KMS-11 (cell line): ENCODE measurements around the gene EIF3K.

Experiments
- H2AFZ ChIP-seq: fragments of 200-600 bp; sonication (generic); 2 replicates; pipeline ENCODE4 v1.6.1; 2016; ENCODE audit warnings: antibody characterized with exemption, mixed run types, low read depth
- H3K27ac ChIP-seq: fragments of 200-600 bp; sonication (generic); 2 replicates; pipeline ENCODE4 v1.6.1; 2016; ENCODE audit warnings: mild to moderate bottlenecking, mixed run types
- H3K27me3 ChIP-seq: fragments of 200-600 bp; sonication (generic); 2 replicates; pipeline ENCODE4 v1.6.1; 2017; ENCODE audit warnings: mild to moderate bottlenecking, low read depth, mixed run types, moderate library complexity; ENCODE audit not compliant: insufficient read depth
- H3K36me3 ChIP-seq: fragments of 200-600 bp; sonication (generic); 2 replicates; pipeline ENCODE4 v1.6.1; 2017; ENCODE audit warnings: mild to moderate bottlenecking, mixed run types; ENCODE audit not compliant: insufficient read depth
- H3K4me1 ChIP-seq: fragments of 200-600 bp; sonication (generic); 2 replicates; pipeline ENCODE4 v1.6.1; 2016; ENCODE audit warnings: mild to moderate bottlenecking, low read depth, mixed run types; ENCODE audit not compliant: poor library complexity, severe bottlenecking
- H3K4me2 ChIP-seq: fragments of 200-600 bp; sonication (generic); 2 replicates; pipeline ENCODE4 v1.7.0; 2016; ENCODE audit warnings: mild to moderate bottlenecking, mixed run types
- H3K4me3 ChIP-seq: fragments of 200-600 bp; sonication (generic); IDR thresholded peaks from 2 replicates; pipeline ENCODE4 v1.6.1; 2017; ENCODE audit warnings: low read depth, low read length, mixed read lengths; ENCODE audit not compliant: insufficient read depth
- H3K79me2 ChIP-seq: fragments of 200-600 bp; sonication (generic); 2 replicates; pipeline ENCODE4 v1.6.1; 2016; ENCODE audit warnings: low read depth, mixed run types; ENCODE audit not compliant: insufficient read depth
- H3K9ac ChIP-seq: fragments of 200-600 bp; sonication (generic); 2 replicates; pipeline ENCODE4 v1.6.1; 2016; ENCODE audit warnings: mild to moderate bottlenecking, mixed run types
- H4K20me1 ChIP-seq: fragments of 200-600 bp; sonication (generic); 2 replicates; pipeline ENCODE4 v1.6.1; 2016; ENCODE audit warnings: mild to moderate bottlenecking, mixed run types; ENCODE audit not compliant: insufficient read depth
- TF ChIP-seq, protein P1 (sequence below): fragments of 200-600 bp; sonication (generic); conservative IDR thresholded peaks from 2 replicates; pipeline ENCODE4 v1.6.1; 2017; ENCODE audit warnings: low read depth, mild to moderate bottlenecking, antibody characterized with exemption, low read length, moderate library complexity, mixed read lengths

EIF3K gene

DNA sequence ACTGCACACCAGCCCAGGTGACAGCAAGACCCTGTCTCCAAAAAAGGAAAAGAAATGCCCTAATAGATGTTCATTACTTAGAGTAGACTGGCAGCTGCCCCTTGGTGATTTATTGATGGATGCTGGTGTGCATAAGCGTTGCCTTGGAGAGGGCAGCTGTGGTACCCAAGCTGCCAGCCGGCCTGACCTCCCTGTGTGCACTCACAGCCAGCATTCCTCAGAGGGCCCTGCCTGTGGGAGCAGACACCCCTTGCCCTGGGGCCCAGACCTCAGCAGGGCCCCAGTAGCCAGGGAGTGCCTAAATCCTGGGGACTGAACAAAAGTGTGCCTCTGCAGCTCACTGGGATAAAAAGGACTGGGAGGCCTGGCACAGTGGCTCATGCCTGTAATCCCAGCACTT is 20.7 kb downstream of the EIF3K start:
- Histone ChIP-seq H3K4me2 (no peak overlapping the region), H3K27me3 (no peaks in the 10 kb centered on the region), H3K79me2 (no peaks in the 10 kb centered on the region), H3K36me3 (no peaks in the 10 kb centered on the region), H2AFZ (no peak overlapping the region), H4K20me1 (no peaks in the 10 kb centered on the region), H3K27ac (no peak overlapping the region), H3K4me3 (no peak overlapping the region), H3K9ac (no peak overlapping the region), H3K4me1 (peaks cover 15% of the 10 kb centered on the region)
- TF ChIP-seq, protein P1, sequence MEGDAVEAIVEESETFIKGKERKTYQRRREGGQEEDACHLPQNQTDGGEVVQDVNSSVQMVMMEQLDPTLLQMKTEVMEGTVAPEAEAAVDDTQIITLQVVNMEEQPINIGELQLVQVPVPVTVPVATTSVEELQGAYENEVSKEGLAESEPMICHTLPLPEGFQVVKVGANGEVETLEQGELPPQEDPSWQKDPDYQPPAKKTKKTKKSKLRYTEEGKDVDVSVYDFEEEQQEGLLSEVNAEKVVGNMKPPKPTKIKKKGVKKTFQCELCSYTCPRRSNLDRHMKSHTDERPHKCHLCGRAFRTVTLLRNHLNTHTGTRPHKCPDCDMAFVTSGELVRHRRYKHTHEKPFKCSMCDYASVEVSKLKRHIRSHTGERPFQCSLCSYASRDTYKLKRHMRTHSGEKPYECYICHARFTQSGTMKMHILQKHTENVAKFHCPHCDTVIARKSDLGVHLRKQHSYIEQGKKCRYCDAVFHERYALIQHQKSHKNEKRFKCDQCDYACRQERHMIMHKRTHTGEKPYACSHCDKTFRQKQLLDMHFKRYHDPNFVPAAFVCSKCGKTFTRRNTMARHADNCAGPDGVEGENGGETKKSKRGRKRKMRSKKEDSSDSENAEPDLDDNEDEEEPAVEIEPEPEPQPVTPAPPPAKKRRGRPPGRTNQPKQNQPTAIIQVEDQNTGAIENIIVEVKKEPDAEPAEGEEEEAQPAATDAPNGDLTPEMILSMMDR = no peak

DNA sequence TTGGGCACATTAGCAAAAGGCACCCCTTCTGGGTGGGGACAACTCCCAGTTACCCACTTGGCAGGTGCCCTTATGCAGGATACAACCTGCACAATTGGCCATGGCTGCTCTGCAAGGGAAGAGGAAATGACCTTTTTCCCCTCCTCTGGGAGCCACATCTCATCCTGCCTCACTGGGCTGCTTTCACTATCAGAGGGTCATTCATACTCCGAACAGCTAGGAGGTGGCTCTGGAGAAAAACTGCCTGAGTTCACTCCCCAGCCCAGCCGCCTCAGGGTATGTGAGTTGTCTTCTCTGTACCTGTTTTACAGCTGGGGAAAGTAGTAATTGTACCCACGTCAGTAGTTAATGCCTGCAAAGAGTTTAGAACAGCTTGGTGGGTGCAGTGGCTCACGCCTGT is 21.4 kb downstream of the EIF3K start:
- TF ChIP-seq, protein P1 = no peak
- no peaks in the 10 kb centered on the region for H4K20me1 ChIP-seq
- H2AFZ ChIP-seq = no peak overlapping the region
- H3K27me3 ChIP-seq = no peaks in the 10 kb centered on the region
- H3K4me1 ChIP-seq = peaks cover 15% of the 10 kb centered on the region
- H3K9ac ChIP-seq = no peak overlapping the region
- H3K4me3 ChIP-seq = no peak overlapping the region
- H3K27ac ChIP-seq = no peak overlapping the region
- H3K36me3 ChIP-seq = no peaks in the 10 kb centered on the region
- no peaks in the 10 kb centered on the region for H3K79me2 ChIP-seq
- no peak overlapping the region for H3K4me2 ChIP-seq

DNA sequence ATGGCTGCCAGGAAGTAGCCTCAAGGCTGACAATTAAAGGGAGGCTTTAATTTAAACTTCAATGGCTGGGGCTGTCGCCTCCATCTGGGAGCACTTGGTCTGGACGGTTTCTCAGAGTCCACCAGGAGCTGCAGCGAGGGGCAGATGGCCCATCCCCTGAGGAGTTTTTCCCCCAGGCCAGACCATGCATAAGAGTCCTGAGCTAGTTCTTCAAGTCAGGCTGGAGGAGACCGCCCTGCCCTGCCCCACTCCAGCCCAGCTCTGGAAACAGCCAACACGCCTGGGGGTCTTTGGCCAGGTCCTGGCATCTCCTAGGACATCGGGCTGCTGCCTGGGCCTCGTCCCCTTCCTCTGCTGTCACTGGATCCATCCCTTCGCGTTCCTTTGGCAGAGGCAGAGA is 23.2 kb downstream of the EIF3K start:
- no peaks in the 10 kb centered on the region for H4K20me1 ChIP-seq
- no peak overlapping the region for H3K4me3 ChIP-seq
- no peaks in the 10 kb centered on the region for H3K36me3 ChIP-seq
- H3K79me2 ChIP-seq = no peaks in the 10 kb centered on the region
- H3K27ac ChIP-seq = no peak overlapping the region
- peaks cover 5% of the 10 kb centered on the region for H3K4me1 ChIP-seq
- H2AFZ ChIP-seq = no peak overlapping the region
- H3K9ac ChIP-seq = no peak overlapping the region
- TF ChIP-seq, protein P1 = no peak
- no peaks in the 10 kb centered on the region for H3K27me3 ChIP-seq
- no peak overlapping the region for H3K4me2 ChIP-seq

DNA sequence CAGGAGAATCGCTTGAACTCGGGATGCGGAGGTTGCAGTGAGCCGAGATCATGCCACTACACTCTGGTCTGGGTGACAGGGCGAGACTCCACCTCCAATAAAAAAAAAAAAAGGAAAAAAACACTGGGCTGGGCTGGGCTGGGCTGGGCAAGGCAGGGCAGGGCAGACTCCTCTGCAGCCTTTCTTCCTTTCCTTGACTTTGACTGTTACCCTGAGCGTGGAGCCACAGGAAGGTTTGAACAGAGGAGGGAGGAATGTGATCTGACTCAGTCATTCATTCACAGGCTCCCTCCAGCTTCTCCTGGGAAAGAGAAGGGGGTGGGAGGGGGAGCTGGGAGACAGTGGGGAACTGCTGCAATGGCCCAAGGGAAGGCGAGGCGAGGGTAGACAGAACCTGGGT is 25.7 kb downstream of the EIF3K start:
- Histone ChIP-seq H3K79me2 (peaks cover 22% of the 10 kb centered on the region), H3K9ac (no peak overlapping the region), H3K27me3 (no peaks in the 10 kb centered on the region), H3K4me3 (no peak overlapping the region), H2AFZ (no peak overlapping the region), H4K20me1 (no peaks in the 10 kb centered on the region), H3K4me2 (no peak overlapping the region), H3K36me3 (no peaks in the 10 kb centered on the region), H3K4me1 (peaks cover 12% of the 10 kb centered on the region), H3K27ac (no peak overlapping the region)
- TF ChIP-seq, protein P1 = no peak
